NCI-H524 (cell line): ENCODE results near the gene ALOX15B.

Experiments
- DNase-seq, 2 experiments: peaks; one replicate each; lab custom pipeline; 2025; lab: John Stamatoyannopoulos, UW

The ALOX15B gene

DNA sequence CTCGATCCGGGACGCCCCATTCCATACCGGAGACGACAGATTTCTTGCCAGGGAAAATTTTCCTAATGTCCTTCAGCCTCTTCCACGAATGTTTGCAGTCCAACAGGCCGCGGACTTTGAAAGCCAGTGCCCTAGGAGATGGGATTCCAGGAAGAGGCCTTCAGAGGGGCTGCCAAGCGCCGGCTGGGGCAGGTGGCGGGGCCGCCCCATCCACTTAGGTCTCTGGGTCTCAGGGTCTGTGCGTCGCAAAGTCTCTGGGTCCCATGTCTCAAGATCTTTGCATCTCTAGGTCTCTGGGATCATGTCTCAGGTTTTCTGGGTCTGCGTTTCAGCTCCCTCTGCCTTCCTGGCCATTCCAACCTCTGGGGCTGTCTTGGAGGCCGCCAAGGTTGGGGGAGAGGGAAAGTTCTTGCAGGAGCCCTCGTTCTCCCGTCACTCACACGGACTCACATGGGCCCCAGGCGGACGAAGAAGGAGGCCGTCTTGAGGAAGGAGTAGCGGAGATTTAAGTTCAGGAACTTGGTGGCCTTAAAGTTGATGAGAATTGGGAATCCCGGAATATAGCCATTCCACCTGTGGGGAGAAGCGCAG lies 41.4 kb downstream of the ALOX15B start:
- no peak for DNase-seq

GRCh38 chr17:8080799-8081219 lies 42.0 kb downstream of the ALOX15B start:
- no peak for DNase-seq

DNA sequence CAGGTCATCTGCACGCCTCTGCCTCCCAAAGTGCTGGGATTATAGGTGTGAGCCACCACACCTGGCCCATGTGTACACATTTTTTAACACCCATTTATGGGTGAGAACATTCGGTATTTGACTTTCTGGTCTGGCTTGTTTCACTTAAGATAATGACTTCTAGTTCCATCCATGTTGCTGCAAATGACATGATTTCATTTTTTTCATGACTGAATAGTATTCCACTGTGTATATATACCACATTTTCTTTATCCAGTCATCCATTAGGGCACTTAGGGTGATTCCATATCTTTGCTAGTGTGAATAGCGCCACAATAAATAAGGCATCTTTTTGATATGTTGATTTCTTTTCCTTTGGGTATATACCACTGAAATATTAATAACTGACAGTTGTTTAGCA lies 43.0 kb downstream of the ALOX15B start:
- DNase-seq = no peak

- DNase-seq = no peak
Observed at GRCh38 chr17:8082292-8082691, 43.4 kb downstream of the ALOX15B start.

DNA sequence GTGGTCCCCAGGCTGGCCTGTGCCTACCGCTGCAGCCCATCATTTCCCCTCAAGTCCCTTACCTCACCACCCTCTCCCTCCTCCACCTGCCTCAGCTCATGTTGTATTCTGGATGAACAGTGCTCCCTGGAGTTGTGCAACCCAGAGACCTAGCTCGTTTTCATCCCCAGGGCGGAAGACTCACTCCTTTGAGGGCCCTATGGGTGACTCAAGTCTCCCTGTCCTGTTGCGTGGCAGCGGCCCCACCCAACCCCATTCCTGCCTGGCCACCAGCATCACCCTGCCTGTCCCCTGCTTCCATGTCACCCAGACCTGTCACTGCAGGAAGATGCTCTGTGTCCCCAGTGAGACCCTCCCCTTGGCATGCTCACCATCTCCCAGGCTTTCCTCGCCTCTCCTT lies 45.4 kb downstream of the ALOX15B start:
- DNase-seq = no peak

DNA sequence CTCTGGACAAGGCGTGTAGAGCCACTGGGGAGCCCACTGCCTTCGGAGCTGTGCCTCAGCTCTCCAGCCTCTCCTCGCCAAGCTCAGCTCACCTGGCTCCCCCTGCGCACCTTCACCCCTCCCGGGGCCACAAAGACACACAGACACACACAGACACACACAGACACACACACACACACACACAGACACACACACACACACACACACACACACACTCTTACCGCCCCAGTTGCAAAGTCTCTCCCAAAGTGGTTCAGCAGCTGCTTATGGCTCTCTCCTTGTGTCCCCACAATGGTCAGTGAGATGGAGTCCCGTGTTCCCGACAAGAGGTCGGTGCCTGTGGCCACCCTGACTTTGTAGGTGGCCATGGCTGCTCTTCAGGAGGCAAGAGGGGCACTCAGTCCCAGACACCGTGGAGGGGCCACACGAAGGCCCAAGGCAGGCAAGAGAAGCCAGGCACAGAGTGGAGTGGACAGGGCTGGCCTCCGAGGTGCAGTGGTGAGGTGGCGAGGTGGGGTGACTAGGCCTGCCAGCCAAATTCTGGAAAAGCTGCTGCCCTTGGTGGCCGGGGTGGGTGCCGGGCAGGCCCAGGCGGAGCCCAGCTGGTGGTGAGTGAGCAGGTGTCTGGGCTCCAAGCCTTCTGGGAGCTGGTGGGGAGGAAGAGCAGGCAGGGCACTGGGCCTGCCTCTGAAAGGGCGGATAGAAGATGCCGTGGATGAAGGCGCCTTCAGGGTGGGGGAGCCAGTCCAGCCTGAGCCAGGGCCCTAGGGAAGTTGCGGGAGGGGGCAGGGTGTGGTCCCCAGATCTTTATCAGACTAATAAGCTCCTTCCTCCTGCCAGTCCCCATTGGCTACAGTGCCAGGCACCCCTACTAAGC lies 48.5 kb downstream of the ALOX15B start, which contains the start of gene ALOX12B:
TSS of gene ALOX12B (minus strand) at position 642 of the 877 bp plus-strand sequence. CDS start at position 368, 274 bp downstream.
- no peak for DNase-seq

- DNase-seq = no peak
Observed at GRCh38 chr17:8087952-8088230, 49.0 kb downstream of the ALOX15B start.

- DNase-seq = no peak
Observed at GRCh38 chr17:8089728-8090127, 50.9 kb downstream of the ALOX15B start.

- DNase-seq = no peak
Observed at GRCh38 chr17:8091033-8091687, 52.3 kb downstream of the ALOX15B start.

GRCh38 chr17:8095361-8095760 lies 56.5 kb downstream of the ALOX15B start:
- no peak for DNase-seq

GRCh38 chr17:8096541-8096940 lies 57.7 kb downstream of the ALOX15B start:
- no peak for DNase-seq
